Stimulated activated CD4-positive, alpha-beta T cell treated with anti-CD3 and anti-CD28 coated beads, Interleukin-12 subunit alpha, Interleukin-12 subunit beta, amount 100 ng/mL, for 24 hours (primary cell): ENCODE measurements around the gene GTF2H2C.
"Not testable (repeated sequence)": the region's sequence is repeated elsewhere in the genome, so short reads cannot be mapped to it uniquely, and the experiment has no call there.

Experiments
- DNase-seq, 2 experiments: peaks; one replicate each; pipeline ENCODE4 v3.0.0-alpha.2; 2020; ENCODE audit warnings: low read depth in 2 of 2

Gene GTF2H2C

GRCh38 chr5:69559908-69560330 is at the start of gene GTF2H2C:
TSS of gene GTF2H2C (plus strand) at chr5:69560191. CDS start at chr5:69565133, 4,942 bp downstream.
- DNase-seq, result peak; percentile 57 to 59

- no peak for DNase-seq
Observed at GRCh38 chr5:69510694-69511093, 49.3 kb upstream of the GTF2H2C start.

GRCh38 chr5:69512740-69513260 is 47.2 kb upstream of the GTF2H2C start:
- DNase-seq, result no peak

GRCh38 chr5:69515570-69515969 is 44.4 kb upstream of the GTF2H2C start:
- not testable (repeated sequence) for DNase-seq

- no peak for DNase-seq
Observed at GRCh38 chr5:69516769-69517168, 43.2 kb upstream of the GTF2H2C start.

GRCh38 chr5:69517763-69518212 is 42.2 kb upstream of the GTF2H2C start:
- DNase-seq, result no peak

GRCh38 chr5:69519285-69519684 is 40.7 kb upstream of the GTF2H2C start:
- DNase-seq, result no peak

GRCh38 chr5:69522035-69522434 is 38.0 kb upstream of the GTF2H2C start:
- no peak for DNase-seq

GRCh38 chr5:69525490-69525889 is 34.5 kb upstream of the GTF2H2C start:
- no peak for DNase-seq

- DNase-seq, result no peak
Observed at GRCh38 chr5:69526660-69527059, 33.3 kb upstream of the GTF2H2C start.

- no peak for DNase-seq
Observed at GRCh38 chr5:69527128-69527770, 32.7 kb upstream of the GTF2H2C start.

- DNase-seq, result no peak
Observed at GRCh38 chr5:69528035-69528434, 32.0 kb upstream of the GTF2H2C start.

- DNase-seq, result no peak
Observed at GRCh38 chr5:69528609-69529008, 31.4 kb upstream of the GTF2H2C start.

GRCh38 chr5:69530561-69531405 is 29.2 kb upstream of the GTF2H2C start:
- DNase-seq, result no peak

- no peak for DNase-seq
Observed at GRCh38 chr5:69531406-69531801, 28.6 kb upstream of the GTF2H2C start.

GRCh38 chr5:69537911-69538310 is 22.1 kb upstream of the GTF2H2C start:
- not testable (repeated sequence) for DNase-seq

- DNase-seq, result not testable (repeated sequence)
Observed at GRCh38 chr5:69538735-69539134, 21.3 kb upstream of the GTF2H2C start.

- DNase-seq, result not testable (repeated sequence)
Observed at GRCh38 chr5:69541347-69541746, 18.6 kb upstream of the GTF2H2C start.

- not testable (repeated sequence) for DNase-seq
Observed at GRCh38 chr5:69542838-69543618, 17.0 kb upstream of the GTF2H2C start.

- DNase-seq, result not testable (repeated sequence)
Observed at GRCh38 chr5:69544602-69545001, 15.4 kb upstream of the GTF2H2C start.

GRCh38 chr5:69560587-69561431 is 818 bp downstream of the GTF2H2C start:
- not testable (repeated sequence) for DNase-seq
